ENCODE measurements around the gene ACSS3. TPM values are rescaled to one million over a fixed set of nuclear protein-coding genes. Genes with fewer than 3 reads are reported as not detected.
A peak's percentile ranks its signal among the peaks of the same experiment; 100 is the strongest.
"Not testable (repeated sequence)": the region's sequence is repeated elsewhere in the genome, so short reads cannot be mapped to it uniquely, and the experiment has no call there.

Gene ACSS3
- total RNA-seq, 1 experiment from 2014 or later = 2.7 TPM

- not testable (repeated sequence) for H3K36me3 ChIP-seq, H3K9me3 ChIP-seq, H3K4me3 ChIP-seq, H3K27me3 ChIP-seq, DNase-seq
Measured at GRCh38 chr12:81200561-81200960, 122.7 kb downstream of the ACSS3 start.

GRCh38 chr12:81203671-81204204 is 125.9 kb downstream of the ACSS3 start:
- Histone ChIP-seq H3K36me3 (no peaks in the 10 kb centered on the region), H3K9me3 (no peaks in the 10 kb centered on the region), H3K27me3 (no peaks in the 10 kb centered on the region), H3K4me3 (no peak overlapping the region)
- no peak for DNase-seq

- H3K36me3 ChIP-seq = no peaks in the 10 kb centered on the region
- no peak overlapping the region for H3K4me3 ChIP-seq
- H3K9me3 ChIP-seq = no peaks in the 10 kb centered on the region
- no peak for DNase-seq
- H3K27me3 ChIP-seq = no peaks in the 10 kb centered on the region
Measured at GRCh38 chr12:81205416-81205815, 127.5 kb downstream of the ACSS3 start.

- DNase-seq = no peak
- no peaks in the 10 kb centered on the region for H3K36me3 ChIP-seq
- H3K4me3 ChIP-seq = no peak overlapping the region
- H3K27me3 ChIP-seq = no peaks in the 10 kb centered on the region
- H3K9me3 ChIP-seq = no peaks in the 10 kb centered on the region
Measured at GRCh38 chr12:81206429-81206828, 128.6 kb downstream of the ACSS3 start.

GRCh38 chr12:81207173-81207572 is 129.3 kb downstream of the ACSS3 start:
- Histone ChIP-seq H3K4me3 (no peak overlapping the region), H3K36me3 (no peaks in the 10 kb centered on the region), H3K27me3 (no peaks in the 10 kb centered on the region), H3K9me3 (no peaks in the 10 kb centered on the region)
- DNase-seq = no peak

- no peak overlapping the region for H3K4me3 ChIP-seq
- H3K27me3 ChIP-seq = no peaks in the 10 kb centered on the region
- H3K36me3 ChIP-seq = no peaks in the 10 kb centered on the region
- DNase-seq = no peak
- no peaks in the 10 kb centered on the region for H3K9me3 ChIP-seq
Measured at GRCh38 chr12:81207664-81208063, 129.8 kb downstream of the ACSS3 start.

GRCh38 chr12:81208187-81208911 is 130.5 kb downstream of the ACSS3 start:
- peak; percentile 7 for DNase-seq
- H3K27me3 ChIP-seq = no peaks in the 10 kb centered on the region
- H3K36me3 ChIP-seq = no peaks in the 10 kb centered on the region
- H3K4me3 ChIP-seq = no peak overlapping the region
- no peaks in the 10 kb centered on the region for H3K9me3 ChIP-seq

- Histone ChIP-seq H3K36me3 (no peaks in the 10 kb centered on the region), H3K4me3 (no peak overlapping the region), H3K9me3 (no peaks in the 10 kb centered on the region), H3K27me3 (no peaks in the 10 kb centered on the region)
- DNase-seq = no peak
Measured at GRCh38 chr12:81209012-81209411, 131.1 kb downstream of the ACSS3 start.

GRCh38 chr12:81209772-81210225 is 131.9 kb downstream of the ACSS3 start:
- DNase-seq = peak; percentile 68
- H3K36me3 ChIP-seq, H3K4me3 ChIP-seq, H3K27me3 ChIP-seq, H3K9me3 ChIP-seq: not testable (repeated sequence)

- Histone ChIP-seq H3K9me3 (no peaks in the 10 kb centered on the region), H3K4me3 (no peak overlapping the region), H3K36me3 (no peaks in the 10 kb centered on the region), H3K27me3 (no peaks in the 10 kb centered on the region)
- DNase-seq = no peak
Measured at GRCh38 chr12:81211306-81211705, 133.4 kb downstream of the ACSS3 start.

GRCh38 chr12:81212996-81213696 is 135.3 kb downstream of the ACSS3 start:
- H3K36me3 ChIP-seq = no peaks in the 10 kb centered on the region
- DNase-seq = no peak
- no peak overlapping the region for H3K4me3 ChIP-seq
- H3K27me3 ChIP-seq = no peaks in the 10 kb centered on the region
- no peaks in the 10 kb centered on the region for H3K9me3 ChIP-seq

GRCh38 chr12:81216739-81217138 is 138.9 kb downstream of the ACSS3 start:
- H3K36me3 ChIP-seq = no peaks in the 10 kb centered on the region
- H3K9me3 ChIP-seq = no peaks in the 10 kb centered on the region
- no peak for DNase-seq
- no peaks in the 10 kb centered on the region for H3K27me3 ChIP-seq
- no peak overlapping the region for H3K4me3 ChIP-seq

- DNase-seq = no peak
- Histone ChIP-seq H3K27me3 (no peaks in the 10 kb centered on the region), H3K4me3 (no peak overlapping the region), H3K36me3 (no peaks in the 10 kb centered on the region), H3K9me3 (no peaks in the 10 kb centered on the region)
Measured at GRCh38 chr12:81221681-81222080, 143.8 kb downstream of the ACSS3 start.

GRCh38 chr12:81222846-81223592 is 145.1 kb downstream of the ACSS3 start:
- no peaks in the 10 kb centered on the region for H3K9me3 ChIP-seq
- H3K4me3 ChIP-seq = no peak overlapping the region
- no peaks in the 10 kb centered on the region for H3K27me3 ChIP-seq
- no peaks in the 10 kb centered on the region for H3K36me3 ChIP-seq
- DNase-seq = peak; percentile 26

- DNase-seq = no peak
- Histone ChIP-seq H3K36me3 (no peaks in the 10 kb centered on the region), H3K4me3 (no peak overlapping the region), H3K9me3 (no peaks in the 10 kb centered on the region), H3K27me3 (no peaks in the 10 kb centered on the region)
Measured at GRCh38 chr12:81224626-81225025, 146.7 kb downstream of the ACSS3 start.

- DNase-seq = no peak
- Histone ChIP-seq H3K27me3 (no peaks in the 10 kb centered on the region), H3K9me3 (no peaks in the 10 kb centered on the region), H3K4me3 (no peak overlapping the region), H3K36me3 (no peaks in the 10 kb centered on the region)
Measured at GRCh38 chr12:81229759-81230158, 151.9 kb downstream of the ACSS3 start.
